ENCODE results near the gene VCAN.

Gene VCAN

DNA sequence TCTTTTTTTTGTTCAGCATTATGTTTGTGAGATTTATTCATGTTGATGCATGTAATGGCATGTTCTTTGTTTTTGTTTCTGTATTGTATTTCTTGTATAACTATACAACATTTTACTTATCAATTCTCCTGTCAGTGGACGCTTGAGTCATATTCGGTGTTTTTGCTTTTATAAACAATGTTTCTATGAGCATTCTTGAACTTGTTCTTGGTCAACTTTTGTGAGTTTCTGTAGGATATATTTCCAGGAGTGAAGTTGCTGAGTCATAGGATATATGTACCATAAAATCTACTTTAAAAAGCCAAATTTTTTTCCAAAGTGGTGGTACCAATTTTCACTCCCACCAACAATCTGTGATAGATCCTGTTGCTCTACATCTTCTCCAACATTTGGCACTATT lies 104.8 kb downstream of the VCAN start:
- no peaks in the 10 kb centered on the region for H3K9me3 ChIP-seq (ENCODE audit: insufficient read depth, low read depth, low read length)
- H3K9ac ChIP-seq (ENCODE audit: low read depth, low read length), result no peak overlapping the region
- no peak overlapping the region for H3K27ac ChIP-seq (ENCODE audit: low read length)
- no peaks in the 10 kb centered on the region for H3K4me1 ChIP-seq (ENCODE audit: insufficient read depth, low read length)
- H3K4me3 ChIP-seq (ENCODE audit: low read length), result no peak overlapping the region
- H3K27me3 ChIP-seq (ENCODE audit: insufficient read depth, low read length), result no peaks in the 10 kb centered on the region
- H3K36me3 ChIP-seq (ENCODE audit: insufficient read depth, low read depth, low read length), result peaks cover 95% of the 10 kb centered on the region

DNA sequence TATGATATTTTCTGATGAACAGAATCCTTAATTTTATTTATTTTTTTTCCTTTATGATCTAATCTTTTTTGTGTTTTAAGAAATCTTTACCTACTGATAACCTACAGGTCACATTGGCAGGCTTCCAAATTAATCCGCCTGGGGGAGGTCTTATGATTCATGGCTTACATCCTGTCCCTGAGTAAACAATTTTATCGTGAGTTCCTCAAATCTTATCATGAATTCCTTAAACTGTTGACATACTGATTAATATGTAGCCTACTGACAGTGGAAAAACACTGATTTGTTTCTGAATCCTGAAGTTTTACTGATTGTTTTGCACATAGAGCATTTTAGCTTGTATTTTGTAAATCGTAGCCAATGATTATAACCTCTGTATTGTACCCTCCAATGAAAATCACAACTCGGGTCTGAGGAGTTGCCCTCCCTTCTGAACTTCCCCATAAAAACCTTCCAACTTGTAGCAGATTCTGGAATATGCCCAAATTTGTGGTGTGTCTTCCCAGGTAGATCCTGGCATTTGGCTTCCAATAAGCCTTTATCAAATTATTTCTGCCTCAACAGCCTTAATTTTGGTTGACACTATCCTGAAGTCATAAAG lies 105.6 kb downstream of the VCAN start:
- no peaks in the 10 kb centered on the region for H3K9me3 ChIP-seq (ENCODE audit: insufficient read depth, low read depth, low read length)
- H3K27ac ChIP-seq (ENCODE audit: low read length), result no peak overlapping the region
- H3K9ac ChIP-seq (ENCODE audit: low read depth, low read length), result no peak overlapping the region
- H3K4me3 ChIP-seq (ENCODE audit: low read length), result no peak overlapping the region
- H3K27me3 ChIP-seq (ENCODE audit: insufficient read depth, low read length), result no peaks in the 10 kb centered on the region
- peaks cover 95% of the 10 kb centered on the region for H3K36me3 ChIP-seq (ENCODE audit: insufficient read depth, low read depth, low read length)
- no peaks in the 10 kb centered on the region for H3K4me1 ChIP-seq (ENCODE audit: insufficient read depth, low read length)

DNA sequence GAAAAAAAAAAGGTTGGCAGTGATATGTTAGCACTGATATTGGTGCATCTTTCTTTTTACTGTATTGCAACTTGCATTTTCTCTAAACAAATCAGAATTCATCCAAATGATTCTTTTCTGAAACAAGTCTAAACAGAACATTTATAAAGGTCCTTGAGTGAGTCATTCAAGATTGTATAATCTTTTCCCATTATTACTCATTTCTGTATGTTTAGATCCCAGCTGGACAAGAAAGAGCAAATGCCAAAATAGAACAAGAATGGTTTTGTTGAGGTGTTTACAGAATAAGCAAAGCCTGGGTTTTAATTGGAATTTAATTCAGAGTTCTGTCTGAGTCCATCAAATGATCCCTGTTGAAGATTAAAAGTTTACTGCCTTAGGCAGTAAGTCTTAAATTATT lies 112.3 kb downstream of the VCAN start:
- no peak overlapping the region for H3K4me3 ChIP-seq (ENCODE audit: low read length)
- peaks cover 44% of the 10 kb centered on the region for H3K36me3 ChIP-seq (ENCODE audit: insufficient read depth, low read depth, low read length)
- H3K27me3 ChIP-seq (ENCODE audit: insufficient read depth, low read length), result no peaks in the 10 kb centered on the region
- H3K27ac ChIP-seq (ENCODE audit: low read length), result no peak overlapping the region
- no peak overlapping the region for H3K9ac ChIP-seq (ENCODE audit: low read depth, low read length)
- no peaks in the 10 kb centered on the region for H3K9me3 ChIP-seq (ENCODE audit: insufficient read depth, low read depth, low read length)
- H3K4me1 ChIP-seq (ENCODE audit: insufficient read depth, low read length), result no peaks in the 10 kb centered on the region

DNA sequence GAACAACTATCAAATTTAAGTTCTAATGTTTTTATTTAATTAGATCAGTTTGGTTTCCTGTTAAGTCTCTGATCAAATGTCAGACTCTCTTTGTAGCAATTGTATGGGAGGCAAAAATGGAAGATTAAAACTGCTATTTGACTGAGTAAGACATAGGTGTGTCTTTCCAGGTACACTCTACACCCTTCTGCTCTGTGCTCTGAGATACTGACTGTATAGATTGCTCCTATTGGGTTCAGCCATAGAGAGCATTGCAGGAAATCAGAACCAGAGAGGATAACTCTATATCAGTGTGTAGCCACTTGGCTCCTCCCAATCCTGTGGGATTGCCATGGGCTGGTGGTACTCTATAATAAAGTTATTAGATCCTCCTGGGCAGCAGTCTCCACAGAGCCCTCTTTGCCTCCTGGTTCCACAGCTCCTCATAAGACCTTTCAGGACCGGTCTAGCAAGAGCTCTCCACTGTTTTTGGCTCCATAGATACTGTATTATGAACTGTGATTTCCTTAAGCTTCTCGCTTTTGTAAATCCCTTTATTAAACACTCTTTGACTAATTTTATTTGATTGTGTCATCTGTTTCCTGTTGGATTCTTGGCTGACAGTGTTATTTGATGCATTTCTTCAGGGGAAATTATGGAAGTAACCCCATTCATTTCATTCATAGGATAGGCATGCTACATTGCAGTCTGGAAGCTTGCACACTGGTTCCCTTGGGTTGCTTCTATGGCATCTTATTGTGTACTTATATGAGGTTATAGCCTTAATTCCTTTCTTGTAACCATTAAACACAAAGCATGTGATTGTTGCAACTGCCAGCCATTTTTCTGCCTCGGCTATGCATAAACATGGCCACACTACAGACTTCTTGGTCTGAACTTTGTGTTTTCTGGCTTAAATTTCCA lies 115.6 kb downstream of the VCAN start:
- Histone ChIP-seq H3K4me1 (ENCODE audit: insufficient read depth, low read length) (no peaks in the 10 kb centered on the region), H3K4me3 (ENCODE audit: low read length) (no peak overlapping the region), H3K27ac (ENCODE audit: low read length) (no peak overlapping the region), H3K27me3 (ENCODE audit: insufficient read depth, low read length) (no peaks in the 10 kb centered on the region), H3K36me3 (ENCODE audit: insufficient read depth, low read depth, low read length) (peaks cover 13% of the 10 kb centered on the region), H3K9me3 (ENCODE audit: insufficient read depth, low read depth, low read length) (no peaks in the 10 kb centered on the region), H3K9ac (ENCODE audit: low read depth, low read length) (no peak overlapping the region)

DNA sequence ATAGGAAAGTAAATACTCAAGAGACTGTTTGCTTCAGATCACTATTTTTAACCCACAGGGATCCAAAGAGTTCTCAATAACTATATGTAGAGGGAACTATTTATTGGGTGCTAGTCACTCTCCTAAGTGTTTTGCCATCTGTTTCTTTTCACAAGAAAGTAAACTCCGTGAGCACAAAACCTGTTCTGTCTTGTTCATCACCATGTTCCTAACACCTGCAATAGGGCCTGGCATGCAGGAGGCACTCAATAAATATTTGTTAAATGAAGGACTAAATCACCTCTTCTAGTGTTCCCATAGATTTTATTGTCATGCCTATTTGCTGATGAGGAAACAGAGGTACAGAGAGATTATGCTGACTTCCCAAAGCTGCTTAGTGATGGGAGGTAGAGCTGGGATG lies 118.2 kb downstream of the VCAN start:
- Histone ChIP-seq H3K9me3 (ENCODE audit: insufficient read depth, low read depth, low read length) (no peaks in the 10 kb centered on the region), H3K4me3 (ENCODE audit: low read length) (no peak overlapping the region), H3K27ac (ENCODE audit: low read length) (no peak overlapping the region), H3K9ac (ENCODE audit: low read depth, low read length) (no peak overlapping the region), H3K36me3 (ENCODE audit: insufficient read depth, low read depth, low read length) (no peaks in the 10 kb centered on the region), H3K4me1 (ENCODE audit: insufficient read depth, low read length) (no peaks in the 10 kb centered on the region), H3K27me3 (ENCODE audit: insufficient read depth, low read length) (no peaks in the 10 kb centered on the region)

DNA sequence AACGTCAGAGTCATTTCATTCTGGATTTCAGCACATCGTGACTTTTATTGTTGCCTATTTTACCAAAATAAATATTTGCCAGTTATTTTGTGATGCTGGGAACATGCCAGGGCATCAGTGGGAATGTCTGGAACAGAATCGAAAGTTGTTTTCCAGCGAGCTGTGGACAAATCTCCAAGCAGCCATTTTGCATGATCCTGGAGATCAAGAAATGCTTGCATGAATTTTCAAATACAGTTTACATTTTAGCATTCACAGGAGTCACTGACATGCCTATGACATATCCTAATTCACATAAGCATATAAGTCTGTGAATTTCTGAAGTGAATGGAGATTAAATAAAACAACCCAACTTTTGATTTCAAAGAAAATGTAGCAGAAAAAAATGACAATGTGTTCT lies 119.4 kb downstream of the VCAN start:
- H3K27ac ChIP-seq (ENCODE audit: low read length), result no peak overlapping the region
- no peak overlapping the region for H3K4me3 ChIP-seq (ENCODE audit: low read length)
- no peaks in the 10 kb centered on the region for H3K4me1 ChIP-seq (ENCODE audit: insufficient read depth, low read length)
- H3K27me3 ChIP-seq (ENCODE audit: insufficient read depth, low read length), result no peaks in the 10 kb centered on the region
- no peak overlapping the region for H3K9ac ChIP-seq (ENCODE audit: low read depth, low read length)
- no peaks in the 10 kb centered on the region for H3K9me3 ChIP-seq (ENCODE audit: insufficient read depth, low read depth, low read length)
- no peaks in the 10 kb centered on the region for H3K36me3 ChIP-seq (ENCODE audit: insufficient read depth, low read depth, low read length)

DNA sequence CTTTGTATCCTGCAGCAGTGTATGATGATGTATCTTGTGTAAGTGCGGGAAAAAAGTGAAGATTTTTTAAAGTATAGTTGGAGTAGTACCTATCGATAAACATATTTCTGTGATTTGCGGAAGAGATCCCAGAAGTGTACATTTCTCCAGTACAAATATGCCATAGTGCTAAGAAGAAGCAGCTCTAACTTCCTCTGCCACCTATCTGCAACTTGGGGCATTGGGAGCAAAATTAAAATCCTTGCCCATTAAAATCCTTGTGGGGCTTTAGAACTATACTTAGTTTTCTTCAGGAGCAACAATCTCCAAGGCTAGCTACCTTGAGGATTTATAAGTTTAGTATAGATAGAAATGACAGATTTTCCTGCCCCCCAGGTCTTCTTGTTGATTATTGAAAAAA lies 123.7 kb downstream of the VCAN start:
- H3K9ac ChIP-seq (ENCODE audit: low read depth, low read length), result no peak overlapping the region
- H3K36me3 ChIP-seq (ENCODE audit: insufficient read depth, low read depth, low read length), result no peaks in the 10 kb centered on the region
- H3K27me3 ChIP-seq (ENCODE audit: insufficient read depth, low read length), result no peaks in the 10 kb centered on the region
- H3K27ac ChIP-seq (ENCODE audit: low read length), result no peak overlapping the region
- no peaks in the 10 kb centered on the region for H3K9me3 ChIP-seq (ENCODE audit: insufficient read depth, low read depth, low read length)
- no peak overlapping the region for H3K4me3 ChIP-seq (ENCODE audit: low read length)
- no peaks in the 10 kb centered on the region for H3K4me1 ChIP-seq (ENCODE audit: insufficient read depth, low read length)

DNA sequence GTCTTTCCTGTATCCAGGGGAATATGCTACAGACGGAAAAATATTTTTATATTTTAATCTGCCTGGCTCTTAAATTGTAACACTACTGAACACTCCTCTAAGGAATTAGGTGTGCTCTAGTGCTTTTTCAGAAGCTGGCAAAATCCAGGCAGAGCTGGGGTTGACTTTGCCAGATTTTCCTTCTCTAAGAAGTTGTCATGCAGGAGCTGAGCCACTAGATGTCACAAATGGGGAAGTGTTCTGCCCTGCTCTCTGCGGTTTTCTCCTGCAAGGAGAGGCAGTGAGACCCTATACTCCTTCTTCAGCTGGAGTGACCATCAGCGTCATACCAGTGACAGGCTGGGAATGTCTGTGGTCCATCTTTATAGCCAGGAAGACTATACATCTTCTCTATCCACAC lies 136.6 kb downstream of the VCAN start:
- no peak overlapping the region for H3K27ac ChIP-seq (ENCODE audit: low read length)
- 0 out of 2 replicates have a peak, but pooled peaks cover 2% of the 10 kb centered on the region for H3K9me3 ChIP-seq (ENCODE audit: insufficient read depth, low read depth, low read length)
- no peaks in the 10 kb centered on the region for H3K4me1 ChIP-seq (ENCODE audit: insufficient read depth, low read length)
- no peak overlapping the region for H3K4me3 ChIP-seq (ENCODE audit: low read length)
- no peaks in the 10 kb centered on the region for H3K27me3 ChIP-seq (ENCODE audit: insufficient read depth, low read length)
- H3K36me3 ChIP-seq (ENCODE audit: insufficient read depth, low read depth, low read length), result no peaks in the 10 kb centered on the region
- no peak overlapping the region for H3K9ac ChIP-seq (ENCODE audit: low read depth, low read length)

DNA sequence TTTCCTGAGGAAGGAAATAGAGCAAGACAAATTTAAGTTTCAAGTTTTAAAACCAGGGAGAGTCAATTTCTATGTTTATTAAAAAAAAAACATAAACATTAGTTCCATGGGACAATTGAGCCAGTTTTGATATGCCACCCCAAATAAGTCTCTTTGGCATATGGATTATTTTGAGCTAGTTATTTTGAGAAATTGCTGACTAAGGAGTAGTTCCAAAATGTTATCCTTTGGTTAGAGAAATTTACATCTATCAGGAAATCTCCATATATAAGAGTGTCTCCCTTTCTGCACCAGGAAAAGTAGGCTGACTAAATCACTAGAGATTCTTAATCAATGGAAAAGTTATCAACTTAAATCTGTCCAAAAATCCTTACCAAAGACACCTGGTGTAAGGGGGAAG lies 143.3 kb downstream of the VCAN start:
- H3K9me3 ChIP-seq (ENCODE audit: insufficient read depth, low read depth, low read length), result peaks cover 7% of the 10 kb centered on the region; the same call in 1 of the 2 replicates
- no peak overlapping the region for H3K4me3 ChIP-seq (ENCODE audit: low read length)
- no peak overlapping the region for H3K9ac ChIP-seq (ENCODE audit: low read depth, low read length)
- no peaks in the 10 kb centered on the region for H3K27me3 ChIP-seq (ENCODE audit: insufficient read depth, low read length)
- no peaks in the 10 kb centered on the region for H3K36me3 ChIP-seq (ENCODE audit: insufficient read depth, low read depth, low read length)
- H3K27ac ChIP-seq (ENCODE audit: low read length), result no peak overlapping the region
- no peaks in the 10 kb centered on the region for H3K4me1 ChIP-seq (ENCODE audit: insufficient read depth, low read length)

DNA sequence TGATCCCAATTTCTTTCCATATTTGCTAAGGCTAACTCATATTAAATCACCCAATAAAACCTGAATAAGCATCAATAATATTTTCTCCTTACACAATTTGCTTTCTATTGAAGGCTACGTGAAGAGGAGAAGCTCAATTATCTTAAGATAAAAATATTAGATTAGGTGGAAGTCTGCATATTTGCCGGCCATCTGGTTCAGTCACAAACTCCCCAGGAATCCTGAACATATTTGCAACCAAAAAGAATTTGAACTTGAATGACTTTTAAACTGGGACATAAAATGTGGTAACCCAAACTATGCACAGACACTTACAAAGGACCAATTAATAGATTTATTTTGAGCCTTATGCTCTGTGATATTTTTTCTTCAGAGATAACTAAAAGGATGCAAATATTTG lies 156.8 kb downstream of the VCAN start:
- H3K4me3 ChIP-seq (ENCODE audit: low read length), result no peak overlapping the region

More for the DNA sequence above, 156.8 kb downstream of the VCAN start:
- Histone ChIP-seq H3K9me3 (ENCODE audit: insufficient read depth, low read depth, low read length) (no peaks in the 10 kb centered on the region), H3K36me3 (ENCODE audit: insufficient read depth, low read depth, low read length) (no peaks in the 10 kb centered on the region), H3K27ac (ENCODE audit: low read length) (no peak overlapping the region), H3K9ac (ENCODE audit: low read depth, low read length) (no peak overlapping the region), H3K27me3 (ENCODE audit: insufficient read depth, low read length) (no peaks in the 10 kb centered on the region), H3K4me1 (ENCODE audit: insufficient read depth, low read length) (peaks cover 11% of the 10 kb centered on the region; the same call in 1 of the 2 replicates)
